Pancreas (tissue), 10 donors: ENCODE data around the gene DSCAML1. TPM values are rescaled to one million over a fixed set of nuclear protein-coding genes. Genes with fewer than 3 reads are reported as not detected.

Experiments
- ATAC-seq, 4 donors: fragments of 200-7000 bp; cut with Tn5 transposase; one replicate each; pipeline versions ENCODE4 v1.8.0 to v1.9.1; 2020; ENCODE audit warnings: mild to moderate bottlenecking in 4 of 4, moderate library complexity in 4 of 4
- DNase-seq, 6 donors: peaks; one replicate each; pipeline ENCODE4 v3.0.0-alpha.2; 2020
- FAIRE-seq: peaks from 2 replicates; lab custom pipeline; 2012; peaks lifted over from hg19 to GRCh38; lab: Jason Lieb, UNC
- H3K27ac ChIP-seq, 4 donors: fragments of 200-600 bp; sonication (generic); 1 replicate in 3 of 4; 2 replicates in 1 of 4; pipeline versions ENCODE4 v1.5.0 to v1.8.0; 2020
- H3K27me3 ChIP-seq, 4 donors: fragments of 200-600 bp; one replicate each; pipeline ENCODE4 v1.8.0; 2021
- H3K36me3 ChIP-seq, 3 donors: fragments of 200-600 bp; sonication (generic) in 1 of 3; one replicate each; pipeline versions ENCODE4 v1.5.0 to v1.8.0; 2020 to 2021
- H3K4me1 ChIP-seq, 3 donors: fragments of 200-600 bp; one replicate each; pipeline ENCODE4 v1.8.0; 2021
- H3K4me3 ChIP-seq, 4 donors: fragments of 200-600 bp; sonication (generic) in 2 of 4; one replicate each; pipeline versions ENCODE4 v1.5.0 to v1.8.0; 2020 to 2021
- H3K9me3 ChIP-seq, 4 donors: fragments of 200-600 bp; one replicate each; pipeline ENCODE4 v1.8.0; 2021
- CTCF ChIP-seq, 4 donors: fragments of 200-600 bp; sonication (generic) in 3 of 4; IDR thresholded peaks; one replicate each; pipeline versions ENCODE4 v1.5.0 to v1.8.0; 2021; ENCODE audit warnings: antibody characterized with exemption in 4 of 4
- WGBS, 2 donors: extraction: QIAGEN DNeasy Blood & Tissue Kit; methylation state at CpG; one replicate each; pipeline ENCODE4 v1.1.7; 2013; 5-methylcytosine and 5-hydroxymethylcytosine counted together
- intact Hi-C, 3 donors: fragments of 100-400 bp; cut with DNase I; formaldehyde crosslinking; loops; one replicate each; pipeline versions ENCODE4 v1.11.1 to v1.14.2; 2022
- polyA plus RNA-seq, 2 donors: library from polyadenylated mRNA; stranded (reverse); fragments of 200-250 nt; gene quantifications; one replicate each; pipeline ENCODE4 v1.2.3, GENCODE V29; 2013
- total RNA-seq, 6 donors: library from RNA; stranded (reverse); fragmentation: NEBNext Ultra II Directional in 4 of 6; extraction: Animal tissue kit (Norgen Biotek cat#: 25700) in 4 of 6; gene quantifications; one replicate each; pipeline versions ENCODE4 v1.2.1 to v1.2.4, GENCODE V29; 2021 to 2023
- donor health status: healthy with polysubstance abuse.
- donor health status: DM: no; HTN: no; CAD: no; lungs with moderate emphysema.
- donor health status: DM: no; HTN: no; CAD: no.
- donor health status: control.
- donor health status: control.
- donor health status: Bipolar disorder and iron deficiency.
- donor health status: DM: yes; HTN: yes; CAD: no.
- donor health status: DM: no; HTN: no; CAD: no.
- donor health status: DM: no; HTN: no; CAD: no.
- donor health status: DM: yes; HTN: yes; CAD: no.

Gene DSCAML1
- total and polyA plus RNA-seq, 8 donors, result 0.69 to 2.7 (median 1.8) TPM

GRCh38 chr11:117492578-117493251 is 304.3 kb downstream of the DSCAML1 start:
- ATAC-seq, result no peak
- FAIRE-seq, result no peak
- WGBS, 2 donors, result 44 to 45% methylated on average over 20 of the region's 20 CpGs

GRCh38 chr11:117490911-117491310 is 306.1 kb downstream of the DSCAML1 start:
- Histone ChIP-seq H3K4me3 (no peak overlapping the region), H3K36me3 (no peaks in the 10 kb centered on the region), H3K27me3 (no peaks in the 10 kb centered on the region), H3K27ac (no peak overlapping the region), H3K4me1 (no peaks in the 10 kb centered on the region), H3K9me3 (no peaks in the 10 kb centered on the region)
- intact Hi-C loops, result no loop called here
- DNase-seq (peak in 1 of 6 donors; percentile 24), FAIRE-seq (no peak), ATAC-seq (no peak)
- no peak for TF ChIP-seq CTCF (IDR thresholded peaks at IDR 0.05)
- 82 to 83% methylated on average over 6 of the region's 6 CpGs for WGBS, 2 donors

More at GRCh38 chr11:117492578-117493251, 304.3 kb downstream of the DSCAML1 start:
- no peak overlapping the region for H3K4me3 ChIP-seq
- peak in 1 of 6 donors; percentile 38 for DNase-seq
- H3K4me1 ChIP-seq, result no peaks in the 10 kb centered on the region
- H3K27ac ChIP-seq, result no peak overlapping the region
- TF ChIP-seq CTCF (IDR thresholded peaks at IDR 0.05), result no peak
- H3K36me3 ChIP-seq, result no peaks in the 10 kb centered on the region
- intact Hi-C loops, result no loop called here
- H3K9me3 ChIP-seq, result no peaks in the 10 kb centered on the region
- H3K27me3 ChIP-seq, result no peaks in the 10 kb centered on the region

- peak in 1 of 6 donors; percentile 32 for DNase-seq
- 39 to 49% methylated on average over 14 of the region's 14 CpGs for WGBS, 2 donors
Measured at GRCh38 chr11:117489999-117490679, 306.9 kb downstream of the DSCAML1 start.

GRCh38 chr11:117488996-117489952 is 307.7 kb downstream of the DSCAML1 start:
- 75 to 84% methylated on average over 14 of the region's 14 CpGs for WGBS, 2 donors
- intact Hi-C loops, result no loop called here
- Histone ChIP-seq H3K27me3 (no peaks in the 10 kb centered on the region), H3K4me1 (no peaks in the 10 kb centered on the region), H3K9me3 (no peaks in the 10 kb centered on the region), H3K4me3 (no peak overlapping the region), H3K27ac (no peak overlapping the region), H3K36me3 (no peaks in the 10 kb centered on the region)
- DNase-seq (peak in 1 of 6 donors; percentile 38), ATAC-seq (no peak), FAIRE-seq (no peak)
- TF ChIP-seq CTCF (IDR thresholded peaks at IDR 0.05), result no peak

More at GRCh38 chr11:117489999-117490679, 306.9 kb downstream of the DSCAML1 start:
- ATAC-seq (no peak), FAIRE-seq (no peak)
- H3K4me1 ChIP-seq, result no peaks in the 10 kb centered on the region
- intact Hi-C loops, result no loop called here
- no peak for TF ChIP-seq CTCF (IDR thresholded peaks at IDR 0.05)
- H3K27ac ChIP-seq, result no peak overlapping the region
- H3K4me3 ChIP-seq, result no peak overlapping the region
- no peaks in the 10 kb centered on the region for H3K36me3 ChIP-seq
- no peaks in the 10 kb centered on the region for H3K9me3 ChIP-seq
- H3K27me3 ChIP-seq, result no peaks in the 10 kb centered on the region
